GM23338 (cell line): ENCODE data around the gene ZNF648. TPM values are rescaled to one million over a fixed set of nuclear protein-coding genes. Genes with fewer than 3 reads are reported as not detected.
A peak's percentile ranks its signal among the peaks of the same experiment; 100 is the strongest.

Experiments used
- ATAC-seq: fragments of 200-7000 bp; cut with Tn5 transposase; 3 replicates; pipeline ENCODE4 v1.9.1; 2020
- DNase-seq: peaks from one replicate; pipeline ENCODE4 v3.0.0-alpha.2; 2015; ENCODE audit warnings: low spot score
- H2AFZ ChIP-seq: fragments of 200-600 bp; sonication (generic); 2 replicates; pipeline ENCODE4 v1.8.0; 2016; ENCODE audit warnings: antibody characterized with exemption, mild to moderate bottlenecking, moderate library complexity
- H3F3A ChIP-seq: fragments of 200-600 bp; sonication (generic); replicated peaks from 2 replicates; pipeline ENCODE4 v1.8.0; 2017; ENCODE audit warnings: antibody characterized with exemption, mixed run types, low read depth
- H3K27ac ChIP-seq: fragments of 200-600 bp; sonication (generic); 2 replicates; pipeline ENCODE4 v1.6.1; 2016; ENCODE audit warnings: low read depth
- H3K27me3 ChIP-seq: fragments of 200-600 bp; sonication (generic); 2 replicates; pipeline ENCODE4 v1.8.0; 2016; ENCODE audit warnings: mild to moderate bottlenecking, mixed run types, moderate library complexity; ENCODE audit not compliant: insufficient read depth
- H3K36me3 ChIP-seq: fragments of 200-600 bp; sonication (generic); 2 replicates; pipeline ENCODE4 v1.8.0; 2016; ENCODE audit warnings: mild to moderate bottlenecking; ENCODE audit not compliant: insufficient read depth
- H3K4me1 ChIP-seq: fragments of 200-600 bp; sonication (generic); 2 replicates; pipeline ENCODE4 v1.8.0; 2016; ENCODE audit warnings: mild to moderate bottlenecking, moderate library complexity; ENCODE audit not compliant: insufficient read depth
- H3K4me2 ChIP-seq: fragments of 200-600 bp; sonication (generic); 2 replicates; pipeline ENCODE4 v1.7.1; 2017; ENCODE audit warnings: mixed run types
- H3K4me3 ChIP-seq: fragments of 200-600 bp; sonication (generic); 2 replicates; pipeline ENCODE4 v1.6.1; 2016; ENCODE audit warnings: mixed run types
- H3K79me2 ChIP-seq: fragments of 200-600 bp; sonication (generic); replicated peaks from 2 replicates; pipeline ENCODE4 v1.8.0; 2017; ENCODE audit warnings: mild to moderate bottlenecking; ENCODE audit not compliant: insufficient read depth
- H3K9me2 ChIP-seq: fragments of 200-600 bp; sonication (generic); 2 replicates; pipeline ENCODE4 v1.8.0; 2017; ENCODE audit not compliant: insufficient read depth
- H4K20me1 ChIP-seq: fragments of 200-600 bp; sonication (generic); replicated peaks from 2 replicates; pipeline ENCODE4 v1.8.0; 2017; ENCODE audit warnings: mild to moderate bottlenecking; ENCODE audit not compliant: insufficient read depth
- H3K27ac Mint-ChIP-seq: 2 replicates; pipeline ENCODE4 v1.8.0; 2020; ENCODE audit warnings: inconsistent platforms, mild to moderate bottlenecking, moderate library complexity, mixed read lengths
- H3K27me3 Mint-ChIP-seq: 3 replicates; pipeline ENCODE4 v1.8.0; 2022; ENCODE audit warnings: low read depth, mild to moderate bottlenecking, moderate library complexity, mixed read lengths, inconsistent platforms; ENCODE audit not compliant: insufficient read depth, poor library complexity
- H3K36me3 Mint-ChIP-seq: 3 replicates; pipeline ENCODE4 v1.8.0; 2021; ENCODE audit warnings: low read depth, mild to moderate bottlenecking, inconsistent platforms, moderate library complexity, mixed read lengths
- H3K4me1 Mint-ChIP-seq: 3 replicates; pipeline ENCODE4 v1.8.0; 2020; ENCODE audit warnings: mild to moderate bottlenecking, inconsistent platforms, mixed read lengths
- H3K4me3 Mint-ChIP-seq: 3 replicates; pipeline ENCODE4 v1.8.0; 2021; ENCODE audit warnings: moderate library complexity, mild to moderate bottlenecking, inconsistent platforms, mixed read lengths
- H3K9me3 Mint-ChIP-seq: 3 replicates; pipeline ENCODE4 v1.8.0; 2020; ENCODE audit warnings: moderate library complexity, mild to moderate bottlenecking, inconsistent platforms, mixed read lengths
- EZH2 ChIP-seq: fragments of 200-600 bp; sonication (generic); IDR thresholded peaks from one replicate; pipeline ENCODE4 v1.8.0; 2017; ENCODE audit warnings: antibody characterized with exemption, mild to moderate bottlenecking, low read depth; ENCODE audit not compliant: unreplicated experiment
- REST ChIP-seq: IDR thresholded peaks from one replicate; pipeline ENCODE4 v1.6.1; 2018; ENCODE audit warnings: antibody characterized with exemption; ENCODE audit not compliant: unreplicated experiment
- ZNF114 ChIP-seq: fragments of 250-450 bp; sonication (Bioruptor Pico); IDR thresholded peaks from 2 replicates; pipeline ENCODE4 v1.5.0; 2020; ENCODE audit warnings: mild to moderate bottlenecking, moderate library complexity
- polyA plus RNA-seq: library from polyadenylated mRNA; unstranded; fragments of >200 nt; fragmentation: Nextera tagmentation; extraction: Ambion mirVana; gene quantifications from 2 replicates; pipeline ENCODE4 v1.2.1, GENCODE V29; 2016
- total RNA-seq: library from RNA; depleted of rRNA; stranded (reverse); fragments of >200 nt; shearing (Covaris generic); gene quantifications from 2 replicates; pipeline ENCODE4 v1.2.3, GENCODE V29; 2014
- TF ChIP-seq, protein P1 (sequence below): fragments of 250-450 bp; sonication (Bioruptor Pico); IDR thresholded peaks from 2 replicates; pipeline ENCODE4 v1.5.0; 2020; ENCODE audit warnings: mild to moderate bottlenecking, moderate library complexity

Gene ZNF648
- total and polyA plus RNA-seq, 2 experiments from 2014 or later: 0.24 to 1.2 TPM

DNA sequence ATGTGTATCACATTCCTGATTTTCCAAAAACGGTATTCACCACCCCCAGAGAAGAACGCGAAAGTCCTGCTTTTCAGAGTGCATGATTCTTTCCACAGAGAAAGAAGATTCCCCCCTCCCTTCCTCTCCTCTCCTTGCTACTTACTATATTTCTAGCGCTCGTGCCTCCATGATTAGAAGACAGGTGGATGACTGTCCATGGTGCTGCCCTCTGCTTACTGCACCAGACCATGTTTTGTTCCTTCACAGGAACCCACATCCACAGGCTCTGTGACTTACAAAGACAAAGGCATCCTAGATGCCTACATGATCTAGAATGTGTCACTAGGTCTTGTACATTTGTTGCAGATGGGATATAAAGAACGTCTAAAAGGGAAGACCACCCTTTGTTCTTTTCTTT lies 49.1 kb upstream of the ZNF648 start (continued):
- TF ChIP-seq, protein P1, sequence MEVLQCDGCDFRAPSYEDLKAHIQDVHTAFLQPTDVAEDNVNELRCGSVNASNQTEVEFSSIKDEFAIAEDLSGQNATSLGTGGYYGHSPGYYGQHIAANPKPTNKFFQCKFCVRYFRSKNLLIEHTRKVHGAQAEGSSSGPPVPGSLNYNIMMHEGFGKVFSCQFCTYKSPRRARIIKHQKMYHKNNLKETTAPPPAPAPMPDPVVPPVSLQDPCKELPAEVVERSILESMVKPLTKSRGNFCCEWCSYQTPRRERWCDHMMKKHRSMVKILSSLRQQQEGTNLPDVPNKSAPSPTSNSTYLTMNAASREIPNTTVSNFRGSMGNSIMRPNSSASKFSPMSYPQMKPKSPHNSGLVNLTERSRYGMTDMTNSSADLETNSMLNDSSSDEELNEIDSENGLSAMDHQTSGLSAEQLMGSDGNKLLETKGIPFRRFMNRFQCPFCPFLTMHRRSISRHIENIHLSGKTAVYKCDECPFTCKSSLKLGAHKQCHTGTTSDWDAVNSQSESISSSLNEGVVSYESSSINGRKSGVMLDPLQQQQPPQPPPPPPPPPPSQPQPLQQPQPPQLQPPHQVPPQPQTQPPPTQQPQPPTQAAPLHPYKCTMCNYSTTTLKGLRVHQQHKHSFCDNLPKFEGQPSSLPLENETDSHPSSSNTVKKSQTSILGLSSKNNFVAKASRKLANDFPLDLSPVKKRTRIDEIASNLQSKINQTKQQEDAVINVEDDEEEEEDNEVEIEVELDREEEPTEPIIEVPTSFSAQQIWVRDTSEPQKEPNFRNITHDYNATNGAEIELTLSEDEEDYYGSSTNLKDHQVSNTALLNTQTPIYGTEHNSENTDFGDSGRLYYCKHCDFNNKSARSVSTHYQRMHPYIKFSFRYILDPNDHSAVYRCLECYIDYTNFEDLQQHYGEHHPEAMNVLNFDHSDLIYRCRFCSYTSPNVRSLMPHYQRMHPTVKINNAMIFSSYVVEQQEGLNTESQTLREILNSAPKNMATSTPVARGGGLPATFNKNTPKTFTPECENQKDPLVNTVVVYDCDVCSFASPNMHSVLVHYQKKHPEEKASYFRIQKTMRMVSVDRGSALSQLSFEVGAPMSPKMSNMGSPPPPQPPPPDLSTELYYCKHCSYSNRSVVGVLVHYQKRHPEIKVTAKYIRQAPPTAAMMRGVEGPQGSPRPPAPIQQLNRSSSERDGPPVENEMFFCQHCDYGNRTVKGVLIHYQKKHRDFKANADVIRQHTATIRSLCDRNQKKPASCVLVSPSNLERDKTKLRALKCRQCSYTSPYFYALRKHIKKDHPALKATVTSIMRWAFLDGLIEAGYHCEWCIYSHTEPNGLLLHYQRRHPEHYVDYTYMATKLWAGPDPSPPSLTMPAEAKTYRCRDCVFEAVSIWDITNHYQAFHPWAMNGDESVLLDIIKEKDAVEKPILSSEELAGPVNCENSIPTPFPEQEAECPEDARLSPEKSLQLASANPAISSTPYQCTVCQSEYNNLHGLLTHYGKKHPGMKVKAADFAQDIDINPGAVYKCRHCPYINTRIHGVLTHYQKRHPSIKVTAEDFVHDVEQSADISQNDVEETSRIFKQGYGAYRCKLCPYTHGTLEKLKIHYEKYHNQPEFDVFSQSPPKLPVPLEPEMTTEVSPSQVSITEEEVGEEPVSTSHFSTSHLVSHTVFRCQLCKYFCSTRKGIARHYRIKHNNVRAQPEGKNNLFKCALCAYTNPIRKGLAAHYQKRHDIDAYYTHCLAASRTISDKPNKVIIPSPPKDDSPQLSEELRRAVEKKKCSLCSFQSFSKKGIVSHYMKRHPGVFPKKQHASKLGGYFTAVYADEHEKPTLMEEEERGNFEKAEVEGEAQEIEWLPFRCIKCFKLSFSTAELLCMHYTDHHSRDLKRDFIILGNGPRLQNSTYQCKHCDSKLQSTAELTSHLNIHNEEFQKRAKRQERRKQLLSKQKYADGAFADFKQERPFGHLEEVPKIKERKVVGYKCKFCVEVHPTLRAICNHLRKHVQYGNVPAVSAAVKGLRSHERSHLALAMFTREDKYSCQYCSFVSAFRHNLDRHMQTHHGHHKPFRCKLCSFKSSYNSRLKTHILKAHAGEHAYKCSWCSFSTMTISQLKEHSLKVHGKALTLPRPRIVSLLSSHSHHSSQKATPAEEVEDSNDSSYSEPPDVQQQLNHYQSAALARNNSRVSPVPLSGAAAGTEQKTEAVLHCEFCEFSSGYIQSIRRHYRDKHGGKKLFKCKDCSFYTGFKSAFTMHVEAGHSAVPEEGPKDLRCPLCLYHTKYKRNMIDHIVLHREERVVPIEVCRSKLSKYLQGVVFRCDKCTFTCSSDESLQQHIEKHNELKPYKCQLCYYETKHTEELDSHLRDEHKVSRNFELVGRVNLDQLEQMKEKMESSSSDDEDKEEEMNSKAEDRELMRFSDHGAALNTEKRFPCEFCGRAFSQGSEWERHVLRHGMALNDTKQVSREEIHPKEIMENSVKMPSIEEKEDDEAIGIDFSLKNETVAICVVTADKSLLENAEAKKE (CRISPR knock-in tag): no peak

GRCh38 chr1:182109771-182110170 lies 48.3 kb upstream of the ZNF648 start:
- no peak for TF ChIP-seq REST
- no peak for TF ChIP-seq EZH2
- no peak for TF ChIP-seq ZNF114 (CRISPR knock-in tag)
- H3K27me3 ChIP-seq: no peaks in the 10 kb centered on the region
- Mint-ChIP-seq H3K4me3 (no peak overlapping the region), H3K27ac (no peak overlapping the region), H3K4me1 (peaks cover 15% of the 10 kb centered on the region), H3K36me3 (peaks cover 6% of the 10 kb centered on the region; the same call in 1 of the 3 replicates), H3K27me3 (peaks cover 6% of the 10 kb centered on the region), H3K9me3 (no peaks in the 10 kb centered on the region; the same call in 1 of the 3 replicates)
- H3K79me2 ChIP-seq: no peaks in the 10 kb centered on the region
- no peaks in the 10 kb centered on the region for H4K20me1 ChIP-seq
- no peak for ATAC-seq
- H3K27ac ChIP-seq: no peak overlapping the region
- H3K9me2 ChIP-seq: peaks cover 9% of the 10 kb centered on the region
- H3K4me2 ChIP-seq: no peak overlapping the region
- peaks cover 3% of the 10 kb centered on the region; the same call in 1 of the 2 replicates for H3K4me1 ChIP-seq
- no peak overlapping the region for H3K4me3 ChIP-seq
- H2AFZ ChIP-seq: peak overlapping the region; percentile 39; the same call in 1 of the 2 replicates
- no peak for DNase-seq
- H3K36me3 ChIP-seq: no peaks in the 10 kb centered on the region
- no peaks in the 10 kb centered on the region for H3F3A ChIP-seq
